HCT116 (cell line): ENCODE data around the gene TNFRSF25. TPM values are rescaled to one million over a fixed set of nuclear protein-coding genes. Genes with fewer than 3 reads are reported as not detected.

Experiments used
- ATAC-seq: fragments of 200-7000 bp; cut with Tn5 transposase; 2 replicates; pipeline ENCODE4 v1.9.1; 2020; ENCODE audit warnings: mild to moderate bottlenecking, moderate library complexity
- BruUV-seq: library from RNA; stranded (reverse); fragments of 400-500 nt; replicated peaks from 2 replicates; lab custom pipeline; 2021; lab: Mats Ljungman, UMichigan
- CTCF ChIA-PET: fragments of 300-600 bp; sonication (Branson Sonifier 250); formaldehyde crosslinking; loops from one replicate; lab custom pipeline; 2021; ENCODE audit warnings: antibody characterized with exemption; lab: Charles Lee
- POLR2A ChIA-PET: fragments of 300-600, 350-600 bp; sonication (Branson Sonifier 250); formaldehyde crosslinking; loops from one replicate; lab custom pipeline; 2021; ENCODE audit warnings: antibody characterized with exemption; lab: Charles Lee
- RAD21 ChIA-PET, 2 experiments: fragments of 300-600 bp; sonication (Branson Sonifier 250); formaldehyde crosslinking; loops; one replicate each; lab custom pipeline; 2023; ENCODE audit warnings: low total read pairs in 2 of 2; ENCODE audit not compliant: uncharacterized antibody in 2 of 2, unreplicated experiment in 2 of 2, low non-redundant PET in 1 of 2; lab: Charles Lee
- DNase-seq: peaks from one replicate; pipeline ENCODE4 v3.0.0-alpha.2; 2010; ENCODE audit warnings: low read depth, low spot score
- H2AFZ ChIP-seq: fragments of 200-600 bp; shearing (Covaris generic), sonication (generic); 2 replicates; pipeline ENCODE4 v1.6.1; 2017; ENCODE audit warnings: low read depth, mixed run types, mixed read lengths, antibody characterized with exemption, low read length; ENCODE audit not compliant: poor library complexity, severe bottlenecking
- H3K27ac ChIP-seq: 2 replicates; pipeline ENCODE4 v1.5.1; 2012; ENCODE audit warnings: low read depth, low read length
- H3K27me3 ChIP-seq: fragments of 200-600 bp; sonication (generic); 2 replicates; pipeline ENCODE4 v1.6.1; 2016; ENCODE audit warnings: mixed run types, low read length, mixed read lengths; ENCODE audit not compliant: insufficient read depth
- H3K36me3 ChIP-seq, 2 experiments: fragments of 200-500 bp in 1 of 2; fragments of 200-600 bp in 1 of 2; sonication (Bioruptor generic) in 1 of 2; sonication (generic) in 1 of 2; 2 replicates each; pipeline versions ENCODE4 v1.5.1 to v1.6.1; 2014 to 2016; ENCODE audit warnings: low read length in 2 of 2, inconsistent platforms in 1 of 2, mixed read lengths in 1 of 2, mixed run types in 1 of 2; ENCODE audit not compliant: insufficient read depth in 2 of 2, control insufficient read depth in 1 of 2
- H3K4me1 ChIP-seq, 2 experiments: fragments of 200-600 bp in 1 of 2; sonication (generic) in 1 of 2; 2 replicates each; pipeline versions ENCODE4 v1.5.1 to v1.6.1; 2012 to 2017; ENCODE audit warnings: low read length in 2 of 2, inconsistent platforms in 1 of 2, mild to moderate bottlenecking in 1 of 2, mixed read lengths in 1 of 2, mixed run types in 1 of 2, moderate library complexity in 1 of 2; ENCODE audit not compliant: insufficient read depth in 2 of 2, control insufficient read depth in 1 of 2
- H3K4me2 ChIP-seq: fragments of 200-600 bp; sonication (generic); 2 replicates; pipeline ENCODE4 v1.6.1; 2017; ENCODE audit warnings: mixed run types, low read length, mixed read lengths
- H3K4me3 ChIP-seq, 2 experiments: fragments of 200-600 bp in 1 of 2; sonication (generic) in 1 of 2; replicated peaks in 1 of 2; 2 replicates each; pipeline ENCODE4 v1.5.1; 2011 to 2016; ENCODE audit warnings: low read length in 2 of 2, control low read depth in 1 of 2, low read depth in 1 of 2, mild to moderate bottlenecking in 1 of 2, mixed read lengths in 1 of 2, mixed run types in 1 of 2
- H3K79me2 ChIP-seq: fragments of 200-600 bp; sonication (generic); 2 replicates; pipeline ENCODE4 v1.6.1; 2017; ENCODE audit warnings: mild to moderate bottlenecking, mixed run types, low read length, moderate library complexity, mixed read lengths; ENCODE audit not compliant: insufficient read depth
- H3K9ac ChIP-seq: fragments of 200-600 bp; sonication (generic); 2 replicates; pipeline ENCODE4 v1.6.1; 2016; ENCODE audit warnings: low read length, mixed read lengths
- H3K9me2 ChIP-seq: fragments of 200-600 bp; sonication (generic), shearing (Covaris generic); 2 replicates; pipeline ENCODE4 v1.6.1; 2017; ENCODE audit warnings: mixed run types, mild to moderate bottlenecking, moderate library complexity; ENCODE audit not compliant: insufficient read depth
- H3K9me3 ChIP-seq, 2 experiments: fragments of 200-500 bp in 1 of 2; fragments of 200-600 bp in 1 of 2; sonication (Bioruptor generic) in 1 of 2; sonication (generic) in 1 of 2; 2 replicates each; pipeline ENCODE4 v1.6.1; 2014 to 2017; ENCODE audit warnings: low read length in 2 of 2, mixed read lengths in 2 of 2, inconsistent platforms in 1 of 2, low read depth in 1 of 2, mild to moderate bottlenecking in 1 of 2, mixed run types in 1 of 2, moderate library complexity in 1 of 2; ENCODE audit not compliant: control insufficient read depth in 1 of 2, insufficient read depth in 1 of 2
- H4K20me1 ChIP-seq: fragments of 200-600 bp; sonication (generic), shearing (Covaris generic); 2 replicates; pipeline ENCODE4 v1.6.1; 2017; ENCODE audit warnings: mixed run types, mild to moderate bottlenecking, moderate library complexity; ENCODE audit not compliant: insufficient read depth
- ATF3 ChIP-seq: IDR thresholded peaks from 2 replicates; pipeline ENCODE4 v1.6.1; 2012
- CBX3 ChIP-seq: IDR thresholded peaks from 2 replicates; pipeline ENCODE4 v1.6.1; 2012; ENCODE audit warnings: low read depth
- CEBPB ChIP-seq: IDR thresholded peaks from 2 replicates; pipeline ENCODE4 v1.6.1; 2012; ENCODE audit warnings: low read depth
- CTCF ChIP-seq, 3 experiments: fragments of 200-600 bp in 1 of 3; sonication (generic) in 1 of 3; IDR thresholded peaks in 2 of 3; conservative IDR thresholded peaks in 1 of 3; 2 replicates each; pipeline ENCODE4 v1.5.1; 2012 to 2017; ENCODE audit warnings: low read depth in 2 of 3, low read length in 2 of 3, antibody characterized with exemption in 1 of 3, borderline replicate concordance in 1 of 3, control low read depth in 1 of 3, mild to moderate bottlenecking in 1 of 3, mixed read lengths in 1 of 3, mixed run types in 1 of 3, moderate library complexity in 1 of 3; ENCODE audit not compliant: insufficient read depth in 1 of 3
- ELF1 ChIP-seq: IDR thresholded peaks from 2 replicates; pipeline ENCODE4 v1.6.1; 2012; ENCODE audit warnings: low read depth, borderline replicate concordance
- EZH2phosphoT487 ChIP-seq: fragments of 200-600 bp; IDR thresholded peaks from 2 replicates; pipeline ENCODE4 v1.6.1; 2018; ENCODE audit warnings: antibody characterized with exemption, borderline replicate concordance
- FOSL1 ChIP-seq: IDR thresholded peaks from 2 replicates; pipeline ENCODE4 v1.6.1; 2012; ENCODE audit warnings: low read depth
- MAX ChIP-seq: IDR thresholded peaks from 2 replicates; pipeline ENCODE4 v1.6.1; 2012
- POLR2A ChIP-seq: IDR thresholded peaks from 2 replicates; pipeline ENCODE4 v1.7.0; 2011; ENCODE audit warnings: borderline replicate concordance; ENCODE audit not compliant: insufficient read depth, insufficient read length; ENCODE audit errors: extremely low read depth
- RAD21 ChIP-seq: IDR thresholded peaks from 2 replicates; pipeline ENCODE4 v1.6.1; 2012; ENCODE audit warnings: low read depth, mild to moderate bottlenecking
- SIN3A ChIP-seq: IDR thresholded peaks from 2 replicates; pipeline ENCODE4 v1.6.1; 2012; ENCODE audit warnings: low read depth
- SP1 ChIP-seq: IDR thresholded peaks from 2 replicates; pipeline ENCODE4 v1.6.1; 2012; ENCODE audit warnings: low read depth
- ZFX ChIP-seq: fragments of 450-650 bp; IDR thresholded peaks from 2 replicates; pipeline ENCODE4 v1.6.1; 2017
- ZNF274 ChIP-seq: fragments of 200-500 bp; sonication (Bioruptor generic); IDR thresholded peaks from 2 replicates; pipeline ENCODE4 v1.6.1; 2014; ENCODE audit warnings: mild to moderate bottlenecking, low read depth, low read length, inconsistent platforms
- intact Hi-C: fragments of 100-400 bp; cut with micrococcal nuclease; formaldehyde crosslinking; loops from 2 replicates; pipeline ENCODE4 v1.10.0; 2022
- total RNA-seq: library from RNA; stranded (reverse); gene quantifications from one replicate; pipeline ENCODE4 v1.2.1, GENCODE V29; 2021; ENCODE audit not compliant: unreplicated experiment

TNFRSF25 gene
- total RNA-seq, 1 experiment from 2014 or later, result 27.5 TPM

DNA sequence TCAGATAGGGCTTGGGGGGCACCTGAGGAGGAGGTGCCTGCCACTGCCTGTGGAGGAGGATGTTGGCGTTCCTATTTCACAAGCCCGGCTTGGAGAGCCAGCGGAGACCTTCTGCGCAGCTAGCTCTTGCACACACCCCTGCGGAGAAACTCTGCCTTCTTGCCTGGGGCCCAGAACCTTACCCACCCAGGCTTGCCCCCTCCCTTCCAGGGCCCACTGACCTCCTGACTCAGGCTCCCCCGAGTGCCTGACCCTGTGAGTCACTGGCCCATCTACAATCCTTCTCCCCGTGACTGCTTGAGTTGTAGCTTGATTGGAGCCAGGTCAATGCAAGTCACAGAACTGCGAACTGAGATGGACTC, 49.7 kb downstream of the TNFRSF25 start:
- no peak overlapping the region for H2AFZ ChIP-seq
- intact Hi-C loops, result no loop called here
- H4K20me1 ChIP-seq, result no peaks in the 10 kb centered on the region
- RAD21 ChIA-PET, result no interaction called here
- no peaks in the 10 kb centered on the region for H3K9me3 ChIP-seq
- H3K9ac ChIP-seq, result no peak overlapping the region
- H3K27ac ChIP-seq, result no peak overlapping the region
- H3K4me1 ChIP-seq, result peaks cover 32 to 70% of the 10 kb centered on the region in 2 experiments
- H3K4me3 ChIP-seq, result no peak overlapping the region
- DNase-seq (no peak), ATAC-seq (no peak)
- no peaks in the 10 kb centered on the region for H3K79me2 ChIP-seq
- no peaks in the 10 kb centered on the region for H3K36me3 ChIP-seq
- BruUV-seq, result no TSS peak
- no peaks in the 10 kb centered on the region for H3K9me2 ChIP-seq
- TF ChIP-seq ATF3 (no peak), SP1 (no peak), EZH2phosphoT487 (no peak), CBX3 (no peak), ZFX (no peak)
- H3K27me3 ChIP-seq, result no peaks in the 10 kb centered on the region
- H3K4me2 ChIP-seq, result peak overlapping the region; percentile 23; the same call in 1 of the 2 replicates
- CTCF ChIA-PET, result interaction anchor here (1.2 kb wide), 1 partner anchor 169 kb away, joined by 3 read pairs; no protein-coding TSS in a partner anchor
- POLR2A ChIA-PET, result no interaction called here

DNA sequence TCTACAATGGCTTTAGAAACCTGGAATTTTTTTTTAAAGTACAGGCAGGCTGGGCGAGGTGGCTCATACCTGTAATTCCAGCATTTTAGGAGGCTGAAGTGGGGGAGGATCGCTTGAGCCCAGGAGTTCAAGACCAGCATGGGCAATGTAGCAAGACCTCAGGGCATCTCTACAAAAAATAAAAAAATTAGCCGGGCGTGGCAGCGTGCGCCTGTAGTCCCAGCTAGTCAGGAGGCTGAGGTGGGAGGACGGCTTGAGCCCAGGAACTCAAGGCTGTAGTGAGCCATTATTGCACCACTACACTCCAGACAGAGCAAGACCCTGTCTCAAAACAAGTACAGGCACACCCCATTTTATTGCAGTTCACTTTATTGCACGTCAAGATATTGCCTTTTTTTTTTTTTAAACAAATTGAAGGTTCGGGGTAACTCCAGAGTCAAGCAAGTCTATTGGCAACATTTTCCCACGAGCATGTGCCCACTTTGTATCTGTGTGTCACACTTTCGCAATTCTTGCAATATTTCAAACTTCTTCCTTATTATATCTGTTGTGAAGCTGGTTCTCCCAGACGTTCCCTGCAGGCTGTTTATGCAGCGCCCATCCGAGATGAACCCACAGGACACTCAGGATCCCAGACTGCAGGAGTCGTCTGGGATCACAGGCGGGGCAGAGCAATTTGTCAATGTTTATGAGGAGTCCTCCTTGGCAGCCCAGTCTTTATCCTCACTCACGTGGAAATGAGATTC, 50.9 kb downstream of the TNFRSF25 start:
- Histone ChIP-seq H2AFZ (peak overlapping the region; percentile 84), H3K9me3 (no peaks in the 10 kb centered on the region), H3K4me2 (peak overlapping the region; percentile 89), H3K27me3 (no peaks in the 10 kb centered on the region), H3K9ac (peak overlapping the region; percentile 67), H3K9me2 (no peaks in the 10 kb centered on the region), H3K4me3 (peak overlapping the region; percentile 28 to 54), H3K36me3 (no peaks in the 10 kb centered on the region), H3K27ac (peak overlapping the region; percentile 32; the same call in 1 of the 2 replicates), H3K79me2 (no peaks in the 10 kb centered on the region), H4K20me1 (no peaks in the 10 kb centered on the region), H3K4me1 (peaks cover 22 to 58% of the 10 kb centered on the region in 2 experiments)
- DNase-seq, result no peak
- CTCF ChIA-PET, result interaction anchor here (0.7 to 2.3 kb wide), 7 partner anchors 8 to 169 kb away, joined by 3 to 28 read pairs (median 4); no protein-coding TSS in a partner anchor
- TF ChIP-seq MAX (no peak), EZH2phosphoT487 (no peak), CTCF (IDR thresholded peaks at IDR 0.05 in 2 of 3, conservative IDR thresholded peaks at IDR 0.05 in 1 of 3; ENCODE audit: borderline replicate concordance in 1 of 3, insufficient read depth in 1 of 3, low read depth in 2 of 3, low read length in 2 of 3) (no peak), ELF1 (no peak), ZFX (no peak), CEBPB (no peak), CBX3 (no peak), POLR2A (no peak), FOSL1 (no peak), RAD21 (no peak), ZNF274 (no peak), SIN3A (no peak)
- ATAC-seq, result peak; percentile 4; the same call in 1 of the 2 replicates
- RAD21 ChIA-PET, result no interaction called here
- POLR2A ChIA-PET, result interaction anchor here (1.1 to 1.4 kb wide), 2 partner anchors 8 to 23 kb away, joined by 3 to 8 read pairs; no protein-coding TSS in a partner anchor
- intact Hi-C loops, result no loop called here
- no TSS peak for BruUV-seq
